MCF 10A (cell line): ENCODE data around the gene CTCF. TPM values are rescaled to one million over a fixed set of nuclear protein-coding genes. Genes with fewer than 3 reads are reported as not detected.
A peak's percentile ranks its signal among the peaks of the same experiment; 100 is the strongest.

Source experiments
- BruUV-seq: library from RNA; stranded (reverse); fragments of 400-500 nt; replicated peaks from 2 replicates; lab custom pipeline; 2021; lab: Mats Ljungman, UMichigan
- CTCF ChIA-PET: fragments of 300-600 bp; sonication (Branson Sonifier 250); formaldehyde crosslinking; extraction: SDS; loops from one replicate; lab custom pipeline; 2021; ENCODE audit warnings: antibody characterized with exemption, inconsistent platforms; lab: Yijun Ruan, JAX
- POLR2A ChIA-PET: fragments of 300-600, 350-650 bp; sonication (Branson Sonifier 250); formaldehyde crosslinking; extraction: SDS; loops from one replicate; lab custom pipeline; 2020; ENCODE audit warnings: antibody characterized with exemption, inconsistent platforms; lab: Yijun Ruan, JAX
- DNase-seq: peaks from one replicate; pipeline ENCODE4 v3.0.0-alpha.2; 2018; ENCODE audit not compliant: unreplicated experiment
- H3K27ac Mint-ChIP-seq: one replicate; pipeline ENCODE4 v1.8.0; 2022; ENCODE audit warnings: mild to moderate bottlenecking, low read depth, mixed read lengths; ENCODE audit not compliant: unreplicated experiment
- H3K27me3 Mint-ChIP-seq: one replicate; pipeline ENCODE4 v1.8.0; 2022; ENCODE audit warnings: mixed read lengths; ENCODE audit not compliant: insufficient read depth, unreplicated experiment
- H3K36me3 Mint-ChIP-seq: one replicate; pipeline ENCODE4 v1.8.0; 2022; ENCODE audit warnings: mild to moderate bottlenecking, moderate library complexity, mixed read lengths; ENCODE audit not compliant: insufficient read depth, unreplicated experiment
- H3K4me1 Mint-ChIP-seq: one replicate; pipeline ENCODE4 v1.8.0; 2022; ENCODE audit warnings: mixed read lengths; ENCODE audit not compliant: insufficient read depth, unreplicated experiment
- H3K4me3 Mint-ChIP-seq: one replicate; pipeline ENCODE4 v1.8.0; 2022; ENCODE audit warnings: mild to moderate bottlenecking, moderate library complexity, mixed read lengths; ENCODE audit not compliant: unreplicated experiment
- H3K9me3 Mint-ChIP-seq: one replicate; pipeline ENCODE4 v1.8.0; 2022; ENCODE audit warnings: mixed read lengths; ENCODE audit not compliant: unreplicated experiment
- intact Hi-C: fragments of 100-400 bp; cut with micrococcal nuclease; formaldehyde crosslinking; loops from 2 replicates; pipeline ENCODE4 v1.14.1; 2022
- total RNA-seq: library from RNA; stranded (reverse); gene quantifications from 2 replicates; pipeline ENCODE4 v1.2.3, GENCODE V29; 2022
- TF ChIP-seq, protein P1 (sequence below): fragments of 200-600 bp; IDR thresholded peaks from one replicate; pipeline ENCODE4 v1.8.0; 2022; ENCODE audit warnings: antibody characterized with exemption, mild to moderate bottlenecking; ENCODE audit not compliant: unreplicated experiment

The CTCF gene
- total RNA-seq, 1 experiment from 2014 or later = 40.6 TPM

DNA sequence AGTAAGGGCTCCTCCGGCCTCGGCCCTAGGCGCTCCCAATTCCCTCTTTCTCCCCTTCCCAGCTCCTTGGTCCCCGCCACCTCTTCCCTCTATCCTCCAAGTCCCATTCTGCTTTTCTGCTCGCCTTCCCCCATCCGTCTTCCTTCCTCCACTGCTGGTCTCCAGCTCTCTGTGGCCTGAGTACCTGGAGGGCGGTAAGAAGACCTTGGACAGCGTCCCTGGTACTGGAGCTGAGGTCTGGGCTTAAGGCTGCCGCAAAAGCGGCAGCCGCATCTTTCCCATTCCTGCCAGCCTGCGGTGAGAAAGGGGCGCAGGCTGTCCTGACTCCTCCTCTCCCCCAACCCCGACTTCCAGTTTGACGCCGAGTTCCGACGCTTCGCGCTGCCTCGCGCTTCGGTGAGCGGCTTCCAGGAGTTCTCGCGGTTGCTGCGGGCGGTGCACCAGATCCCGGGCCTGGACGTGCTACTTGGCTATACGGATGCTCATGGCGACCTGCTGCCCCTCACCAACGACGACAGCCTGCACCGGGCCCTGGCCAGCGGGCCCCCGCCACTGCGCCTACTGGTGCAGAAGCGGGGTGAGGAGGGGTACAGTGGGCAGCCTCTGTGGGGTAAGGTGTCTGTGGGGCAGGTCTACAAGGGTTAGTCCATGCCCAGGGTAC is 98.9 kb downstream of the CTCF start:
- peak overlapping the region; percentile 86 for H3K4me3 Mint-ChIP-seq
- DNase-seq = peak; percentile 15
- no peaks in the 10 kb centered on the region for H3K36me3 Mint-ChIP-seq
- no TSS peak for BruUV-seq
- H3K27me3 Mint-ChIP-seq = no peaks in the 10 kb centered on the region
- POLR2A ChIA-PET = interaction anchor here (1.2 to 2.2 kb wide), 4 partner anchors 20 to 89 kb away, joined by 3 to 11 read pairs (median 6); partner anchors contain the start of gene GFOD2
- no peaks in the 10 kb centered on the region for H3K9me3 Mint-ChIP-seq
- peaks cover 6% of the 10 kb centered on the region for H3K4me1 Mint-ChIP-seq
- TF ChIP-seq, protein P1, sequence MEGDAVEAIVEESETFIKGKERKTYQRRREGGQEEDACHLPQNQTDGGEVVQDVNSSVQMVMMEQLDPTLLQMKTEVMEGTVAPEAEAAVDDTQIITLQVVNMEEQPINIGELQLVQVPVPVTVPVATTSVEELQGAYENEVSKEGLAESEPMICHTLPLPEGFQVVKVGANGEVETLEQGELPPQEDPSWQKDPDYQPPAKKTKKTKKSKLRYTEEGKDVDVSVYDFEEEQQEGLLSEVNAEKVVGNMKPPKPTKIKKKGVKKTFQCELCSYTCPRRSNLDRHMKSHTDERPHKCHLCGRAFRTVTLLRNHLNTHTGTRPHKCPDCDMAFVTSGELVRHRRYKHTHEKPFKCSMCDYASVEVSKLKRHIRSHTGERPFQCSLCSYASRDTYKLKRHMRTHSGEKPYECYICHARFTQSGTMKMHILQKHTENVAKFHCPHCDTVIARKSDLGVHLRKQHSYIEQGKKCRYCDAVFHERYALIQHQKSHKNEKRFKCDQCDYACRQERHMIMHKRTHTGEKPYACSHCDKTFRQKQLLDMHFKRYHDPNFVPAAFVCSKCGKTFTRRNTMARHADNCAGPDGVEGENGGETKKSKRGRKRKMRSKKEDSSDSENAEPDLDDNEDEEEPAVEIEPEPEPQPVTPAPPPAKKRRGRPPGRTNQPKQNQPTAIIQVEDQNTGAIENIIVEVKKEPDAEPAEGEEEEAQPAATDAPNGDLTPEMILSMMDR = no peak
- CTCF ChIA-PET = interaction anchor here (1.6 to 2.4 kb wide), 2 partner anchors 11 to 99 kb away, joined by 5 to 12 read pairs; partner anchors contain the start of gene CTCF
- intact Hi-C loops = loop anchor here (2.0 kb wide), 1 partner anchor 140 kb away; no protein-coding TSS in a partner anchor
- peak overlapping the region; percentile 97 for H3K27ac Mint-ChIP-seq

GRCh38 chr16:67661886-67662652 is 99.7 kb downstream of the CTCF start:
- H3K36me3 Mint-ChIP-seq = no peaks in the 10 kb centered on the region
- peaks cover 6% of the 10 kb centered on the region for H3K4me1 Mint-ChIP-seq
- ChIA-PET CTCF (interaction anchor here (0.8 to 6.9 kb wide), 3 partner anchors 10 to 141 kb away, joined by 3 to 57 read pairs (median 12); partner anchors contain the start of gene CTCF), POLR2A (interaction anchor here (1.0 kb wide), 1 partner anchor 97 kb away, joined by 3 read pairs; no protein-coding TSS in a partner anchor)
- intact Hi-C loops = loop anchor here (2.0 kb wide), 1 partner anchor 141 kb away; no protein-coding TSS in a partner anchor
- no peak overlapping the region for H3K27ac Mint-ChIP-seq
- TF ChIP-seq, protein P1 = no peak
- no peaks in the 10 kb centered on the region for H3K27me3 Mint-ChIP-seq
- no peak for DNase-seq
- H3K9me3 Mint-ChIP-seq = no peaks in the 10 kb centered on the region
- no peak overlapping the region for H3K4me3 Mint-ChIP-seq
- BruUV-seq = no TSS peak

- Mint-ChIP-seq H3K9me3 (no peaks in the 10 kb centered on the region), H3K36me3 (no peaks in the 10 kb centered on the region), H3K27ac (no peak overlapping the region), H3K4me1 (peaks cover 6% of the 10 kb centered on the region), H3K4me3 (no peak overlapping the region), H3K27me3 (no peaks in the 10 kb centered on the region)
- DNase-seq = no peak
- TF ChIP-seq, protein P1 = no peak
- intact Hi-C loops = no loop called here
- ChIA-PET CTCF (interaction anchor here (0.8 to 6.9 kb wide), 4 partner anchors 9 to 213 kb away, joined by 3 to 57 read pairs (median 3); no protein-coding TSS in a partner anchor), POLR2A (interaction anchor here (0.5 to 1.2 kb wide), 3 partner anchors 98 to 127 kb away, joined by 3 read pairs; partner anchors contain the start of gene CTCF)
- BruUV-seq = no TSS peak
Measured at GRCh38 chr16:67662653-67663010, 100.3 kb downstream of the CTCF start.
